NCI-H1694 (cell line): ENCODE results near the gene DYRK1B.
"Not testable (repeated sequence)": the region's sequence is repeated elsewhere in the genome, so short reads cannot be mapped to it uniquely, and the experiment has no call there.

Experiments used
- DNase-seq: peaks from one replicate; lab custom pipeline; 2025; lab: John Stamatoyannopoulos, UW

The DYRK1B gene

GRCh38 chr19:39833464-39834286, at the start of gene DYRK1B:
DYRK1B (minus strand) TSS chr19:39834162; CDS start chr19:39831867, 2,295 bp downstream.
- peak; percentile 80 for DNase-seq

- not testable (repeated sequence) for DNase-seq
Measured at GRCh38 chr19:39882645-39883044, 48.7 kb upstream of the DYRK1B start.

- DNase-seq, result not testable (repeated sequence)
Measured at GRCh38 chr19:39881495-39882110, 47.6 kb upstream of the DYRK1B start.

GRCh38 chr19:39880241-39880640, 46.3 kb upstream of the DYRK1B start:
- DNase-seq, result not testable (repeated sequence)

GRCh38 chr19:39879796-39880195, 45.8 kb upstream of the DYRK1B start:
- DNase-seq, result not testable (repeated sequence)

- not testable (repeated sequence) for DNase-seq
Measured at GRCh38 chr19:39878866-39879265, 44.9 kb upstream of the DYRK1B start.

- no peak for DNase-seq
Measured at GRCh38 chr19:39878398-39878797, 44.4 kb upstream of the DYRK1B start.

- DNase-seq, result not testable (repeated sequence)
Measured at GRCh38 chr19:39877982-39878381, 44.0 kb upstream of the DYRK1B start.

GRCh38 chr19:39877488-39877887, 43.5 kb upstream of the DYRK1B start:
- DNase-seq, result not testable (repeated sequence)

- not testable (repeated sequence) for DNase-seq
Measured at GRCh38 chr19:39876486-39876885, 42.5 kb upstream of the DYRK1B start.

- not testable (repeated sequence) for DNase-seq
Measured at GRCh38 chr19:39875401-39875864, 41.5 kb upstream of the DYRK1B start.

GRCh38 chr19:39874404-39874803, 40.4 kb upstream of the DYRK1B start:
- DNase-seq, result no peak

GRCh38 chr19:39873385-39873784, 39.4 kb upstream of the DYRK1B start:
- DNase-seq, result no peak

- DNase-seq, result no peak
Measured at GRCh38 chr19:39871886-39872866, 38.2 kb upstream of the DYRK1B start.

- no peak for DNase-seq
Measured at GRCh38 chr19:39871362-39871761, 37.4 kb upstream of the DYRK1B start.

GRCh38 chr19:39870171-39870971, 36.4 kb upstream of the DYRK1B start:
- no peak for DNase-seq

- DNase-seq, result no peak
Measured at GRCh38 chr19:39867952-39868351, 34.0 kb upstream of the DYRK1B start.

GRCh38 chr19:39867133-39867532, 33.2 kb upstream of the DYRK1B start:
- no peak for DNase-seq

- DNase-seq, result no peak
Measured at GRCh38 chr19:39865953-39866352, 32.0 kb upstream of the DYRK1B start.

GRCh38 chr19:39865186-39865585, 31.2 kb upstream of the DYRK1B start:
- DNase-seq, result no peak

- no peak for DNase-seq
Measured at GRCh38 chr19:39864118-39864517, 30.2 kb upstream of the DYRK1B start.
